CD4-positive, alpha-beta T cell (primary cell): ENCODE data around the gene ZNF302. TPM values are rescaled to one million over a fixed set of nuclear protein-coding genes. Genes with fewer than 3 reads are reported as not detected.

Experiments used
- ATAC-seq: fragments of 200-7000 bp; cut with Tn5 transposase; one replicate; pipeline ENCODE4 v1.10.0; 2022; ENCODE audit warnings: mild to moderate bottlenecking; ENCODE audit not compliant: poor library complexity
- CTCF ChIA-PET: fragments of 350-600 bp; sonication (Branson Sonifier 250); formaldehyde crosslinking; loops from one replicate; lab custom pipeline; 2021; ENCODE audit warnings: antibody characterized with exemption, inconsistent platforms; lab: Charles Lee
- POLR2A ChIA-PET: fragments of 350-600 bp; sonication (Branson Sonifier 250); formaldehyde crosslinking; loops from one replicate; lab custom pipeline; 2021; ENCODE audit warnings: antibody characterized with exemption, inconsistent platforms; lab: Charles Lee
- DNase-seq, 14 experiments: peaks; one replicate each; pipeline ENCODE4 v3.0.0-alpha.2; 2013 to 2020; ENCODE audit warnings: mixed read lengths in 2 of 14
- H3K27ac ChIP-seq, 2 donors: one replicate each; pipeline versions ENCODE4 v1.5.1 to v1.7.0; 2013; ENCODE audit warnings: low read length in 2 of 2, low read depth in 1 of 2, mild to moderate bottlenecking in 1 of 2
- H3K27me3 ChIP-seq, 2 experiments: 1 replicate in 1 of 2; 2 replicates in 1 of 2; pipeline versions ENCODE4 v1.6.1 to v1.7.0; 2013; ENCODE audit warnings: low read length in 2 of 2, control low read depth in 1 of 2, mild to moderate bottlenecking in 1 of 2, moderate library complexity in 1 of 2; ENCODE audit not compliant: insufficient read depth in 2 of 2, control insufficient read depth in 1 of 2
- H3K36me3 ChIP-seq: one replicate; pipeline ENCODE4 v1.6.1; 2013; ENCODE audit warnings: low read length, control low read depth; ENCODE audit not compliant: insufficient read depth
- H3K4me1 ChIP-seq: one replicate; pipeline ENCODE4 v1.6.1; 2013; ENCODE audit warnings: low read length, control low read depth; ENCODE audit not compliant: insufficient read depth
- H3K4me3 ChIP-seq: one replicate; pipeline ENCODE4 v1.5.1; 2013; ENCODE audit warnings: mild to moderate bottlenecking, low read length, moderate library complexity
- H3K9me3 ChIP-seq, 2 experiments: 1 replicate in 1 of 2; 2 replicates in 1 of 2; pipeline versions ENCODE4 v1.6.1 to v1.7.0; 2013; ENCODE audit warnings: low read length in 2 of 2, mild to moderate bottlenecking in 2 of 2, control low read depth in 1 of 2, moderate library complexity in 1 of 2; ENCODE audit not compliant: control insufficient read depth in 1 of 2, insufficient read depth in 1 of 2
- H3K27ac Mint-ChIP-seq: one replicate; pipeline ENCODE4 v1.8.0; 2020; ENCODE audit warnings: mixed read lengths
- H3K27me3 Mint-ChIP-seq: one replicate; pipeline ENCODE4 v1.8.0; 2021; ENCODE audit warnings: mixed read lengths
- H3K36me3 Mint-ChIP-seq: one replicate; pipeline ENCODE4 v1.8.0; 2021; ENCODE audit warnings: low read depth, mixed read lengths
- H3K4me1 Mint-ChIP-seq: one replicate; pipeline ENCODE4 v1.8.0; 2021; ENCODE audit warnings: low read depth, mixed read lengths
- H3K4me3 Mint-ChIP-seq: one replicate; pipeline ENCODE4 v1.8.0; 2020; ENCODE audit warnings: mild to moderate bottlenecking, mixed read lengths
- H3K9me3 Mint-ChIP-seq: one replicate; pipeline ENCODE4 v1.8.0; 2020; ENCODE audit warnings: mixed read lengths
- intact Hi-C, 2 experiments: fragments of 100-400 bp; cut with DNase I in 1 of 2; cut with micrococcal nuclease in 1 of 2; formaldehyde crosslinking; loops; one replicate each; pipeline versions ENCODE4 v1.15.1 to v1.9.0; 2023 to 2025; cut with DNase I, micrococcal nuclease
- total RNA-seq, 174 experiments: library from RNA in 2 of 174; stranded (reverse) in 2 of 174; gene quantifications; one replicate each; pipeline ENCODE4 v1.2.3 and lab custom pipeline; 2021 to 2026
- TF ChIP-seq, protein P1 (sequence below): fragments of 200-600 bp; IDR thresholded peaks from one replicate; pipeline ENCODE4 v1.8.0; 2022; ENCODE audit warnings: antibody characterized with exemption, mild to moderate bottlenecking

ZNF302 gene
- total RNA-seq, 2 experiments from 2014 or later: 12.2 to 12.9 TPM

- CTCF ChIA-PET: no interaction called here
- Histone ChIP-seq H3K9me3 (peaks cover 7 to 75% of the 10 kb centered on the region in 2 experiments), H3K27ac (no peak overlapping the region), H3K4me1 (no peaks in the 10 kb centered on the region), H3K36me3 (peaks cover 30% of the 10 kb centered on the region), H3K4me3 (no peak overlapping the region), H3K27me3 (no peaks in the 10 kb centered on the region)
- DNase-seq (no peak), ATAC-seq (no peak)
- Mint-ChIP-seq H3K4me1 (no peaks in the 10 kb centered on the region), H3K27me3 (peaks cover 8% of the 10 kb centered on the region), H3K9me3 (peaks cover 28% of the 10 kb centered on the region), H3K36me3 (peaks cover 77% of the 10 kb centered on the region), H3K27ac (no peak overlapping the region), H3K4me3 (no peak overlapping the region)
- intact Hi-C loops: no loop called here
- TF ChIP-seq, protein P1, sequence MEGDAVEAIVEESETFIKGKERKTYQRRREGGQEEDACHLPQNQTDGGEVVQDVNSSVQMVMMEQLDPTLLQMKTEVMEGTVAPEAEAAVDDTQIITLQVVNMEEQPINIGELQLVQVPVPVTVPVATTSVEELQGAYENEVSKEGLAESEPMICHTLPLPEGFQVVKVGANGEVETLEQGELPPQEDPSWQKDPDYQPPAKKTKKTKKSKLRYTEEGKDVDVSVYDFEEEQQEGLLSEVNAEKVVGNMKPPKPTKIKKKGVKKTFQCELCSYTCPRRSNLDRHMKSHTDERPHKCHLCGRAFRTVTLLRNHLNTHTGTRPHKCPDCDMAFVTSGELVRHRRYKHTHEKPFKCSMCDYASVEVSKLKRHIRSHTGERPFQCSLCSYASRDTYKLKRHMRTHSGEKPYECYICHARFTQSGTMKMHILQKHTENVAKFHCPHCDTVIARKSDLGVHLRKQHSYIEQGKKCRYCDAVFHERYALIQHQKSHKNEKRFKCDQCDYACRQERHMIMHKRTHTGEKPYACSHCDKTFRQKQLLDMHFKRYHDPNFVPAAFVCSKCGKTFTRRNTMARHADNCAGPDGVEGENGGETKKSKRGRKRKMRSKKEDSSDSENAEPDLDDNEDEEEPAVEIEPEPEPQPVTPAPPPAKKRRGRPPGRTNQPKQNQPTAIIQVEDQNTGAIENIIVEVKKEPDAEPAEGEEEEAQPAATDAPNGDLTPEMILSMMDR: no peak
- POLR2A ChIA-PET: no interaction called here
Measured at GRCh38 chr19:34686455-34686854, 9.0 kb downstream of the ZNF302 start.

- no peak for ATAC-seq
- intact Hi-C loops: no loop called here
- TF ChIP-seq, protein P1: no peak
- DNase-seq: no peak
- no peak overlapping the region for H3K27ac ChIP-seq
- peaks cover 28% of the 10 kb centered on the region for H3K9me3 Mint-ChIP-seq
- peaks cover 22% of the 10 kb centered on the region for H3K36me3 ChIP-seq
- H3K27ac Mint-ChIP-seq: no peak overlapping the region
- no peak overlapping the region for H3K4me3 Mint-ChIP-seq
- peaks cover 0 to under 1% of the 10 kb centered on the region in 2 experiments for H3K27me3 ChIP-seq
- H3K4me3 ChIP-seq: no peak overlapping the region
- H3K4me1 Mint-ChIP-seq: no peaks in the 10 kb centered on the region
- CTCF ChIA-PET: no interaction called here
- H3K27me3 Mint-ChIP-seq: peaks cover 17% of the 10 kb centered on the region
- H3K4me1 ChIP-seq: no peaks in the 10 kb centered on the region
- peaks cover 7 to 66% of the 10 kb centered on the region in 2 experiments for H3K9me3 ChIP-seq
- peaks cover 68% of the 10 kb centered on the region for H3K36me3 Mint-ChIP-seq
- POLR2A ChIA-PET: no interaction called here
Measured at GRCh38 chr19:34687348-34687747, 9.9 kb downstream of the ZNF302 start.

GRCh38 chr19:34688592-34688991 is 11.1 kb downstream of the ZNF302 start:
- DNase-seq (no peak), ATAC-seq (no peak)
- H3K4me3 Mint-ChIP-seq: no peak overlapping the region
- Histone ChIP-seq H3K4me3 (no peak overlapping the region), H3K27ac (no peak overlapping the region), H3K4me1 (no peaks in the 10 kb centered on the region), H3K27me3 (peaks cover 0 to 4% of the 10 kb centered on the region in 2 experiments), H3K9me3 (peaks cover 7 to 65% of the 10 kb centered on the region in 2 experiments), H3K36me3 (peaks cover 9% of the 10 kb centered on the region)
- TF ChIP-seq, protein P1: no peak
- CTCF ChIA-PET: no interaction called here
- H3K4me1 Mint-ChIP-seq: no peaks in the 10 kb centered on the region
- POLR2A ChIA-PET: interaction anchor here (1.2 kb wide), 1 partner anchor 11 kb away, joined by 5 read pairs; the partner anchor contains the start of genes SCGB2B2 and ZNF302
- peaks cover 55% of the 10 kb centered on the region for H3K36me3 Mint-ChIP-seq
- peaks cover 26% of the 10 kb centered on the region for H3K9me3 Mint-ChIP-seq
- intact Hi-C loops: no loop called here
- H3K27me3 Mint-ChIP-seq: peaks cover 28% of the 10 kb centered on the region
- no peak overlapping the region for H3K27ac Mint-ChIP-seq
